ENCODE data around the gene CCDC183. TPM values are rescaled to one million over a fixed set of nuclear protein-coding genes. Genes with fewer than 3 reads are reported as not detected.

CCDC183 gene
- total RNA-seq, 1 experiment from 2014 or later: 4.2 TPM

DNA sequence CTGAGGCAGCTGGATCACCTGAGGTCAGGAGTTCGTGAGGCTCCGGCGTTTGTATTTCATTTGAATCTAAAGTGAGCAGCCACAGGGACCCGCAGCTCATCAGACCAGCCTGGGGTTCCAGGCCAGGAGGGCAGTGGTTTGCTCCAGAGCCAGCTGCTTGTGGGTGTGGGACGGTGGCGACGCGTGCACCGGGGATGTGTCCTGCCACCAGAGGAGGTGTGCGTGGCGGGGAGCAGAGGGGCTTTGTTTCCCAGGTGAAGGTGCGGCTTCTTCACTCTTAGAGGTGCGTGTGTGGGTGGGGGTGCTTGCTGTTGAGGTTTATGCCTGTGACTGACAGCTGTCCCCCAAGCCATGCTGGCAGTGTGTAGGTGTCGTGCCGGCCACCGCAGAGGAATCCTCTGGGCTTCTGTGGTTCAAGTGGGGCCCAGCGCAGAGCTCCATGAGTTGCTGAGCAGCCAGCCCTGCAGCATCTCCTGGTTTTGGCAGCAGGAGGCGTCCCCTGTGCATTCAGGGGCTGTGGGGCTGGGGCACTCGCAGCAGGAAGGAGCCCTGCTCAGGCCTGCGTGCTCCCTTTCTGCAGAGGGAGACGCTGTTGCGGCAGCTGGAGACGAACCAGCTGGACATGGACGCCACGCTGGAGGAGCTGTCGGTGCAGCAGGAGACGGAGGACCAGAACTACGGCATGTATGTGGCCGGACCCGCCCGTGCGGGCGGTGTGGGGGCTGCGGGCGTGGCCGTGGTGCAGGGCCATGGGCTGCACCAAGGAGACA lies 39.2 kb downstream of the CCDC183 start:
- POLR2A ChIA-PET: interaction anchor here (0.6 kb wide), 1 partner anchor 28 kb away, joined by 6 read pairs; no protein-coding TSS in a partner anchor
- DNase-seq: no peak

DNA sequence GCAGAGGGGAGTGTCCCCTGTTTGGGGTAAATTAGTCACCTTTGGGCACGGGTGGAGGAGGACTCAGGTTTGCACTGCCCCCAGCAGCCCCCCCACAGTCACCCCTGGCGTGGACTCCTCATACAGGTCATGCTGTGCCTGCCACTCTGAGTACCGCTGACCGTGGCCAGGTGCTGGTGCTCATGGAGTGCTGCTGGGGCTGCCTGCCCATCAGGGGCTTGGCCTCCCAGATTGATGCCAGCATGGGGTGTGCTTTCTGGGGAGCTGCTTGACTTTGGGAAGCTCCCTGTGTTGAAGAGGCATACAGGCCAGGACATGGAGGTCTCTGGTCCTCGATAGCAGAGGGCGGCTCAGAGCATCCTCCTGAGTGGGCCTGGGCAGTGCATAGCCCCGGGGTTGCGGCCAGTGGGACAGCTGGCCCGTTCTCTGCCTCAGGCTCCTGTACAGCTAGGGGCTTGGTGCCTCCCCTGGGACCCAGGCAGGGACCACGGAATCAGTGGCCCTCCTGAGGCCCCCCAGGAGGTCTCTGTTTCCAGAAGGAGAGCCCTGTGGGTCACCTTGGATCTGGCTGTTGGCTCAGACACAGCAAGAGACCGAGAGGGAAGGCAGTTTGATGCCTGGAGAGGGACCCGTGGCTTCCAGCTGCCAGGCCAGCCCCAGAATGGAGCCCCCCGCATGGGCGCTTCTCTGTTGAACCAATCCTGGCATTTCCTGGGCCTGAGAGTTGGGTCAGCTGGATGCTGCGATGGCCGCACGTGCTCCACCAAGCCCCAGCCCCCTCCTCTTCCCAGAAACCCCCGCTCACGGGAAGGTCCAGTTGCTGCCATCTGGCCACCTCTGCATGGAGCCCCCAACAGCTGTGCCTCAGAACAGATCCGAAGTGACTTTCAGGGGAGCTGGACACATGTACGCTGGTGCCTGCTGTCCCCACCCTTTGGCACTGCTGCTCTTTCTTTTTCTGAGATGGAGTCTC lies 40.1 kb downstream of the CCDC183 start:
- CTCF ChIA-PET: interaction anchor here (1.3 kb wide), 1 partner anchor 232 kb away, joined by 3 read pairs; no protein-coding TSS in a partner anchor
- Mint-ChIP-seq H3K27me3 (ENCODE audit: insufficient read depth, unreplicated experiment) (no peaks in the 10 kb centered on the region), H3K9me3 (ENCODE audit: unreplicated experiment) (no peaks in the 10 kb centered on the region)

More for the DNA sequence above, 39.2 kb downstream of the CCDC183 start:
- no TSS peak for BruUV-seq (replicated peaks)
- Histone ChIP-seq H3K4me3 (ENCODE audit: low read depth, low read length) (no peak overlapping the region), H3K4me1 (peaks cover 3% of the 10 kb centered on the region; the same call in 1 of the 2 replicates), H3K36me3 (ENCODE audit: control insufficient read depth, insufficient read depth, low read length) (peaks cover 2% of the 10 kb centered on the region), H3K9me3 (no peaks in the 10 kb centered on the region), H3K27me3 (replicated peaks; ENCODE audit: control insufficient read depth, insufficient read depth, low read length) (no peaks in the 10 kb centered on the region)
- H3K9me3 Mint-ChIP-seq (ENCODE audit: unreplicated experiment): no peaks in the 10 kb centered on the region
- H3K4me3 Mint-ChIP-seq (ENCODE audit: unreplicated experiment): no peak overlapping the region
- H3K27me3 Mint-ChIP-seq (ENCODE audit: insufficient read depth, unreplicated experiment): no peaks in the 10 kb centered on the region
- peaks cover 7% of the 10 kb centered on the region for H3K4me1 Mint-ChIP-seq (ENCODE audit: low read depth, unreplicated experiment)
- H3K27ac Mint-ChIP-seq (ENCODE audit: unreplicated experiment): no peak overlapping the region
- H3K36me3 Mint-ChIP-seq (ENCODE audit: insufficient read depth, unreplicated experiment): peaks cover 78% of the 10 kb centered on the region
- intact Hi-C loops (cut with micrococcal nuclease; ENCODE audit: unreplicated experiment): no loop called here
- CTCF ChIA-PET: interaction anchor here (1.3 kb wide), 1 partner anchor 233 kb away, joined by 3 read pairs; no protein-coding TSS in a partner anchor
- TF ChIP-seq, protein P1, sequence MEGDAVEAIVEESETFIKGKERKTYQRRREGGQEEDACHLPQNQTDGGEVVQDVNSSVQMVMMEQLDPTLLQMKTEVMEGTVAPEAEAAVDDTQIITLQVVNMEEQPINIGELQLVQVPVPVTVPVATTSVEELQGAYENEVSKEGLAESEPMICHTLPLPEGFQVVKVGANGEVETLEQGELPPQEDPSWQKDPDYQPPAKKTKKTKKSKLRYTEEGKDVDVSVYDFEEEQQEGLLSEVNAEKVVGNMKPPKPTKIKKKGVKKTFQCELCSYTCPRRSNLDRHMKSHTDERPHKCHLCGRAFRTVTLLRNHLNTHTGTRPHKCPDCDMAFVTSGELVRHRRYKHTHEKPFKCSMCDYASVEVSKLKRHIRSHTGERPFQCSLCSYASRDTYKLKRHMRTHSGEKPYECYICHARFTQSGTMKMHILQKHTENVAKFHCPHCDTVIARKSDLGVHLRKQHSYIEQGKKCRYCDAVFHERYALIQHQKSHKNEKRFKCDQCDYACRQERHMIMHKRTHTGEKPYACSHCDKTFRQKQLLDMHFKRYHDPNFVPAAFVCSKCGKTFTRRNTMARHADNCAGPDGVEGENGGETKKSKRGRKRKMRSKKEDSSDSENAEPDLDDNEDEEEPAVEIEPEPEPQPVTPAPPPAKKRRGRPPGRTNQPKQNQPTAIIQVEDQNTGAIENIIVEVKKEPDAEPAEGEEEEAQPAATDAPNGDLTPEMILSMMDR (IDR thresholded peaks at IDR 0.05; ENCODE audit: insufficient read depth in 1 of 2, low read depth in 1 of 2, low read length in 1 of 2, severe bottlenecking in 1 of 2, unreplicated experiment in 1 of 2): no peak

More for the DNA sequence above, 40.1 kb downstream of the CCDC183 start:
- intact Hi-C loops (cut with micrococcal nuclease; ENCODE audit: unreplicated experiment): no loop called here
- DNase-seq: no peak
- H3K4me1 ChIP-seq: peaks cover 12% of the 10 kb centered on the region
- H3K4me1 Mint-ChIP-seq (ENCODE audit: low read depth, unreplicated experiment): peaks cover 8% of the 10 kb centered on the region
- H3K27ac Mint-ChIP-seq (ENCODE audit: unreplicated experiment): no peak overlapping the region
- H3K27me3 ChIP-seq (replicated peaks; ENCODE audit: control insufficient read depth, insufficient read depth, low read length): no peaks in the 10 kb centered on the region
- H3K36me3 Mint-ChIP-seq (ENCODE audit: insufficient read depth, unreplicated experiment): peaks cover 79% of the 10 kb centered on the region
- no peaks in the 10 kb centered on the region for H3K9me3 ChIP-seq
- peaks cover 1% of the 10 kb centered on the region for H3K36me3 ChIP-seq (ENCODE audit: control insufficient read depth, insufficient read depth, low read length)
- BruUV-seq (replicated peaks): no TSS peak
- H3K4me3 ChIP-seq (ENCODE audit: low read depth, low read length): no peak overlapping the region
- TF ChIP-seq, protein P1 (IDR thresholded peaks at IDR 0.05; ENCODE audit: insufficient read depth in 1 of 2, low read depth in 1 of 2, low read length in 1 of 2, severe bottlenecking in 1 of 2, unreplicated experiment in 1 of 2): no peak
- H3K4me3 Mint-ChIP-seq (ENCODE audit: unreplicated experiment): no peak overlapping the region
- POLR2A ChIA-PET: no interaction called here

Data from Caco-2 (cell line).